HEK293 (cell line): ENCODE results near the gene HSF5.
A peak's percentile ranks its signal among the peaks of the same experiment; 100 is the strongest.

Experiments used
- CTCF ChIA-PET: fragments of 350-600 bp; formaldehyde crosslinking; extraction: SDS; loops from one replicate; lab custom pipeline; 2021; ENCODE audit warnings: antibody characterized with exemption; lab: Yijun Ruan, JAX
- POLR2A ChIA-PET: fragments of 300-600 bp; formaldehyde crosslinking; extraction: SDS; loops from one replicate; lab custom pipeline; 2020; ENCODE audit warnings: antibody characterized with exemption, inconsistent platforms; lab: Yijun Ruan, JAX
- H3K27ac ChIP-seq: fragments of 200-500 bp; sonication (Bioruptor generic); 2 replicates; pipeline ENCODE4 v1.5.1; 2014; ENCODE audit warnings: low read depth, low read length, control low read depth, inconsistent platforms; ENCODE audit errors: extremely low read depth
- H3K36me3 ChIP-seq, 2 experiments: fragments of 200-500 bp in 1 of 2; sonication (Bioruptor generic) in 1 of 2; 1 replicate in 1 of 2; 2 replicates in 1 of 2; pipeline ENCODE4 v1.5.1; 2014 to 2017; ENCODE audit warnings: inconsistent platforms in 2 of 2, low read length in 2 of 2; ENCODE audit not compliant: control insufficient read depth in 2 of 2, insufficient read depth in 1 of 2
- H3K4me1 ChIP-seq: fragments of 200-500 bp; sonication (Bioruptor generic); 2 replicates; pipeline ENCODE4 v1.5.1; 2014; ENCODE audit warnings: mild to moderate bottlenecking, low read length, inconsistent platforms; ENCODE audit not compliant: control insufficient read depth, insufficient read depth
- H3K4me3 ChIP-seq: 2 replicates; pipeline ENCODE4 v1.5.1; 2011; ENCODE audit warnings: low read depth, mild to moderate bottlenecking, control low read depth, low read length, moderate library complexity
- H3K9me3 ChIP-seq: fragments of 200-500 bp; sonication (Bioruptor generic); 2 replicates; pipeline ENCODE4 v1.5.1; 2014; ENCODE audit warnings: low read depth, low read length, inconsistent platforms; ENCODE audit not compliant: control insufficient read depth, insufficient read depth
- EGR2 ChIP-seq: fragments of 450-650 bp; formaldehyde crosslinking; IDR thresholded peaks from 2 replicates; pipeline ENCODE4 v1.5.1; 2016; ENCODE audit warnings: low read depth, missing biosample characterization, missing genetic modification characterization
- GLIS1 ChIP-seq: fragments of 450-650 bp; formaldehyde crosslinking; IDR thresholded peaks from 2 replicates; pipeline ENCODE4 v1.5.1; 2016; ENCODE audit warnings: missing biosample characterization, missing genetic modification characterization
- GLIS2 ChIP-seq: fragments of 450-650 bp; formaldehyde crosslinking; IDR thresholded peaks from 2 replicates; pipeline ENCODE4 v1.5.1; 2016; ENCODE audit warnings: missing biosample characterization, missing genetic modification characterization
- REPIN1 ChIP-seq: fragments of 450-650 bp; formaldehyde crosslinking; IDR thresholded peaks from 2 replicates; pipeline ENCODE4 v1.5.1; 2017; ENCODE audit warnings: missing biosample characterization, missing genetic modification characterization, low read depth
- SP3 ChIP-seq: fragments of 450-650 bp; formaldehyde crosslinking; IDR thresholded peaks from 2 replicates; pipeline ENCODE4 v1.5.1; 2016; ENCODE audit warnings: missing biosample characterization, missing genetic modification characterization
- ZBTB44 ChIP-seq: fragments of 450-650 bp; IDR thresholded peaks from 2 replicates; pipeline ENCODE4 v1.5.1; 2018; ENCODE audit warnings: missing biosample characterization, mild to moderate bottlenecking, missing genetic modification characterization
- ZNF121 ChIP-seq: fragments of 450-650 bp; formaldehyde crosslinking; IDR thresholded peaks from 2 replicates; pipeline ENCODE4 v1.5.1; 2016; ENCODE audit warnings: missing biosample characterization, missing genetic modification characterization
- ZNF133 ChIP-seq: fragments of 450-650 bp; formaldehyde crosslinking; IDR thresholded peaks from 2 replicates; pipeline ENCODE4 v1.5.1; 2016; ENCODE audit warnings: missing biosample characterization, missing genetic modification characterization
- ZNF175 ChIP-seq: fragments of 450-650 bp; formaldehyde crosslinking; IDR thresholded peaks from 2 replicates; pipeline ENCODE4 v1.5.1; 2016; ENCODE audit warnings: missing biosample characterization, missing genetic modification characterization
- ZNF239 ChIP-seq: fragments of 450-650 bp; formaldehyde crosslinking; IDR thresholded peaks from 2 replicates; pipeline ENCODE4 v1.5.1; 2016; ENCODE audit warnings: missing biosample characterization, missing genetic modification characterization
- ZNF248 ChIP-seq: fragments of 450-650 bp; formaldehyde crosslinking; IDR thresholded peaks from 2 replicates; pipeline ENCODE4 v1.5.1; 2017; ENCODE audit warnings: missing biosample characterization, missing genetic modification characterization
- ZNF302 ChIP-seq: fragments of 450-650 bp; formaldehyde crosslinking; IDR thresholded peaks from 2 replicates; pipeline ENCODE4 v1.5.1; 2016; ENCODE audit warnings: missing biosample characterization, missing genetic modification characterization, low read depth
- ZNF610 ChIP-seq: fragments of 450-650 bp; formaldehyde crosslinking; IDR thresholded peaks from 2 replicates; pipeline ENCODE4 v1.5.1; 2016; ENCODE audit warnings: missing biosample characterization, missing genetic modification characterization, borderline replicate concordance
- ZNF777 ChIP-seq: fragments of 450-650 bp; formaldehyde crosslinking; IDR thresholded peaks from 2 replicates; pipeline ENCODE4 v1.5.1; 2017; ENCODE audit warnings: missing biosample characterization, missing genetic modification characterization, borderline replicate concordance
- ZSCAN5A ChIP-seq: fragments of 450-650 bp; formaldehyde crosslinking; IDR thresholded peaks from 2 replicates; pipeline ENCODE4 v1.5.1; 2016; ENCODE audit warnings: missing biosample characterization, missing genetic modification characterization
- TF ChIP-seq, protein P1 (sequence below): fragments of 450-650 bp; formaldehyde crosslinking; IDR thresholded peaks from 2 replicates; pipeline ENCODE4 v1.5.1; 2016; ENCODE audit warnings: missing biosample characterization, missing genetic modification characterization
- TF ChIP-seq, protein P2 (sequence below): fragments of 450-650 bp; formaldehyde crosslinking; optimal IDR thresholded peaks from 2 replicates; pipeline ENCODE3; 2016; ENCODE audit warnings: missing biosample characterization, mild to moderate bottlenecking, missing genetic modification characterization
- TF ChIP-seq, protein P3 (sequence below): fragments of 450-650 bp; formaldehyde crosslinking; IDR thresholded peaks from 2 replicates; pipeline ENCODE4 v1.5.1; 2016; ENCODE audit warnings: missing biosample characterization, missing genetic modification characterization, borderline replicate concordance

Gene HSF5

DNA sequence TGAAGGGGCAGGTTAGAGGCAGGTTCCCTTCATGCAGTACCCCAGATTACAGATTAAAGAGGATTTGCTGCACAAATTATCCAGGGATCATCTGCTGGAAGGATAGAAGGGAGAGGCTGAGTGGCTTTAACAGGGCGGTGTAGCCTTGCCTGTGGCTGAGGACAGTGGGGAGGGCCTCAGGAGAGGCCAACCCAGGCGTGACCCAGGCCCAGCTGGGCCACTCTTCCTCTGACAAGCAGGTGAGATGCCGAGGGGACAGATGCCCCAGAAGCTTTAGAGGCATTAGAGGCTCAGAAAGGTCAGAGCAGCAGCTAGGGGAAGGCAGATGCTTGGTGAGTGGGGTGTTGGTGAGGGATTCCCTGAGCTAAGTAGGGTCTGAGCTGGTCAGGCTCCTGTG, 44.3 kb upstream of the HSF5 start:
- ChIA-PET POLR2A (interaction anchor here (0.8 to 1.3 kb wide), 4 partner anchors 18 to 99 kb away, joined by 3 to 6 read pairs (median 5); partner anchors contain the start of gene MTMR4), CTCF (interaction anchor here (0.6 to 1.7 kb wide), 3 partner anchors 14 to 410 kb away, joined by 3 to 11 read pairs (median 5); no protein-coding TSS in a partner anchor)
- H3K4me1 ChIP-seq: no peaks in the 10 kb centered on the region
- H3K27ac ChIP-seq: no peak overlapping the region
- no peaks in the 10 kb centered on the region for H3K36me3 ChIP-seq
- no peak overlapping the region for H3K4me3 ChIP-seq
- TF ChIP-seq ZNF302 (tag by site-specific recombination): no peak
- TF ChIP-seq, protein P1, sequence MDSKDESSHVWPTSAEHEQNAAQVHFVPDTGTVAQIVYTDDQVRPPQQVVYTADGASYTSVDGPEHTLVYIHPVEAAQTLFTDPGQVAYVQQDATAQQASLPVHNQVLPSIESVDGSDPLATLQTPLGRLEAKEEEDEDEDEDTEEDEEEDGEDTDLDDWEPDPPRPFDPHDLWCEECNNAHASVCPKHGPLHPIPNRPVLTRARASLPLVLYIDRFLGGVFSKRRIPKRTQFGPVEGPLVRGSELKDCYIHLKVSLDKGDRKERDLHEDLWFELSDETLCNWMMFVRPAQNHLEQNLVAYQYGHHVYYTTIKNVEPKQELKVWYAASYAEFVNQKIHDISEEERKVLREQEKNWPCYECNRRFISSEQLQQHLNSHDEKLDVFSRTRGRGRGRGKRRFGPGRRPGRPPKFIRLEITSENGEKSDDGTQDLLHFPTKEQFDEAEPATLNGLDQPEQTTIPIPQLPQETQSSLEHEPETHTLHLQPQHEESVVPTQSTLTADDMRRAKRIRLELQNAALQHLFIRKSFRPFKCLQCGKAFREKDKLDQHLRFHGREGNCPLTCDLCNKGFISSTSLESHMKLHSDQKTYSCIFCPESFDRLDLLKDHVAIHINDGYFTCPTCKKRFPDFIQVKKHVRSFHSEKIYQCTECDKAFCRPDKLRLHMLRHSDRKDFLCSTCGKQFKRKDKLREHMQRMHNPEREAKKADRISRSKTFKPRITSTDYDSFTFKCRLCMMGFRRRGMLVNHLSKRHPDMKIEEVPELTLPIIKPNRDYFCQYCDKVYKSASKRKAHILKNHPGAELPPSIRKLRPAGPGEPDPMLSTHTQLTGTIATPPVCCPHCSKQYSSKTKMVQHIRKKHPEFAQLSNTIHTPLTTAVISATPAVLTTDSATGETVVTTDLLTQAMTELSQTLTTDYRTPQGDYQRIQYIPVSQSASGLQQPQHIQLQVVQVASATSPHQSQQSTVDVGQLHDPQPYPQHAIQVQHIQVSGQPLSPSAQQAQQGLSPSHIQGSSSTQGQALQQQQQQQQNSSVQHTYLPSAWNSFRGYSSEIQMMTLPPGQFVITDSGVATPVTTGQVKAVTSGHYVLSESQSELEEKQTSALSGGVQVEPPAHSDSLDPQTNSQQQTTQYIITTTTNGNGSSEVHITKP (tag by site-specific recombination): 0 out of 2 replicates have a peak, but pooled peaks have one; percentile 5
- no peaks in the 10 kb centered on the region for H3K9me3 ChIP-seq

DNA sequence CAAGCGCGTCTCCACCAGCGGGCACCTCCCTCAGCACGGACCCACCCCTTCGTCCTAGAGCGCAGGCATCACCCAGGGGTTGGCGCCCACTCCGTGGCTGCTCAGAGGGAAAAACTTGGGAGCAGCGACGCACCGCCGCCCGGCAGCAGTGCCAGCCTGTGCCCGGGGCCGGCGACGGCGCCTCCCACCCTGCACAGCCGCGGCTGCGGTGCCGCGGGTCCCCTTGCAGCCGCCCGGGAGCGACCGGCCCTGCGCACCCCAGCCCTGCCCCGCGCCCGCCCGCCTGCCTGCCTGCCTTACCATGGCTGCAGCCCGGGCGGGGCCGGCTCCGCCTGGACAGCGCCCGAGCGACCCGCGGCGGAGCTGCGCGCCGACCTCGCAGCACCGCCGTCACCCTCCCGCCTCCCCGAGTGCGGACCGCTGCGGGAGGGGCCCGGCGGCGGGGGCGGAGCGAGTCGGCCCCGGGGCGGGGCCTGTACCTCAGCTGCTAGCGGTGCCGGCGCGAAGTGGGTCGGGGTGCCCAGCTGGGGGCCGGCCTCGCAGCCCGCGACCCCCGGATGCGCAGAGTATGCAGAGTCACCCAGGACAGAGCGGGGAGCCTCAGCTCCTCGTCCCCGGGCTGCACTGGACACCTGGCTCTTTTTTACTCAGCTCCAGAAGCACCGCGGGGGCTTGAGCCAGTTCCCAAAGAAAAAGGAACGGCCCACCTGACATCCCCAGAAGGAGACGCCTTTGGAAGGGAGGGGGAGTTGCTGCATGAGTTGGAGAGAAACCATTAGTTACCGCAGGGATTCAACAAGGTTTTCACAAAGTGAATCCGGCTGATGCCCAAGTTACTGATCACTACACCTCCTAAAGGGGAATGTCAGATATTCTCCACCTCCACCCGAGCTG, 43.7 kb upstream of the HSF5 start:
- peak overlapping the region; percentile 45 for H3K4me3 ChIP-seq
- no peaks in the 10 kb centered on the region for H3K9me3 ChIP-seq
- H3K36me3 ChIP-seq: no peaks in the 10 kb centered on the region
- H3K27ac ChIP-seq: no peak overlapping the region; the same call in 1 of the 2 replicates
- ChIA-PET CTCF (interaction anchor here (0.6 to 1.7 kb wide), 3 partner anchors 13 to 410 kb away, joined by 3 to 11 read pairs (median 5); no protein-coding TSS in a partner anchor), POLR2A (interaction anchor here (0.8 to 1.3 kb wide), 4 partner anchors 17 to 100 kb away, joined by 3 to 6 read pairs (median 5); partner anchors contain the start of gene MTMR4)
- H3K4me1 ChIP-seq: no peaks in the 10 kb centered on the region
- TF ChIP-seq ZSCAN5A (no peak), ZNF175 (no peak), GLIS2 (tag by site-specific recombination) (peak; percentile 41; the same call in 1 of the 2 replicates), ZNF239 (tag by site-specific recombination) (no peak), ZNF121 (no peak), GLIS1 (tag by site-specific recombination) (peak; percentile 48; the same call in 1 of the 2 replicates), ZNF610 (tag by site-specific recombination) (no peak), ZNF248 (tag by site-specific recombination) (no peak), REPIN1 (tag by site-specific recombination) (no peak), ZBTB44 (tag by site-specific recombination) (no peak), ZNF777 (no peak), ZNF133 (tag by site-specific recombination) (no peak), EGR2 (tag by site-specific recombination) (no peak), SP3 (tag by site-specific recombination) (peak; percentile 62)
- TF ChIP-seq, protein P2, sequence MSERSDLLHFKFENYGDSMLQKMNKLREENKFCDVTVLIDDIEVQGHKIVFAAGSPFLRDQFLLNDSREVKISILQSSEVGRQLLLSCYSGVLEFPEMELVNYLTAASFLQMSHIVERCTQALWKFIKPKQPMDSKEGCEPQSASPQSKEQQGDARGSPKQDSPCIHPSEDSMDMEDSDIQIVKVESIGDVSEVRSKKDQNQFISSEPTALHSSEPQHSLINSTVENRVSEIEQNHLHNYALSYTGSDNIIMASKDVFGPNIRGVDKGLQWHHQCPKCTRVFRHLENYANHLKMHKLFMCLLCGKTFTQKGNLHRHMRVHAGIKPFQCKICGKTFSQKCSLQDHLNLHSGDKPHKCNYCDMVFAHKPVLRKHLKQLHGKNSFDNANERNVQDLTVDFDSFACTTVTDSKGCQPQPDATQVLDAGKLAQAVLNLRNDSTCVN (tag by site-specific recombination): peak; percentile 39
- TF ChIP-seq, protein P3, sequence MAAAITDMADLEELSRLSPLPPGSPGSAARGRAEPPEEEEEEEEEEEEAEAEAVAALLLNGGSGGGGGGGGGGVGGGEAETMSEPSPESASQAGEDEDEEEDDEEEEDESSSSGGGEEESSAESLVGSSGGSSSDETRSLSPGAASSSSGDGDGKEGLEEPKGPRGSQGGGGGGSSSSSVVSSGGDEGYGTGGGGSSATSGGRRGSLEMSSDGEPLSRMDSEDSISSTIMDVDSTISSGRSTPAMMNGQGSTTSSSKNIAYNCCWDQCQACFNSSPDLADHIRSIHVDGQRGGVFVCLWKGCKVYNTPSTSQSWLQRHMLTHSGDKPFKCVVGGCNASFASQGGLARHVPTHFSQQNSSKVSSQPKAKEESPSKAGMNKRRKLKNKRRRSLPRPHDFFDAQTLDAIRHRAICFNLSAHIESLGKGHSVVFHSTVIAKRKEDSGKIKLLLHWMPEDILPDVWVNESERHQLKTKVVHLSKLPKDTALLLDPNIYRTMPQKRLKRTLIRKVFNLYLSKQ: no peak
- TF ChIP-seq, protein P1 (tag by site-specific recombination): peak; percentile 82
